Cardiac muscle cell (in vitro differentiated cells and primary cell): ENCODE data around the gene GNPDA2. TPM values are rescaled to one million over a fixed set of nuclear protein-coding genes. Genes with fewer than 3 reads are reported as not detected.

Experiments used
- DNase-seq, 2 donors: peaks; one replicate each; pipeline versions ENCODE4 v3.0.0 to v3.0.0-alpha.2; 2010 to 2017; ENCODE audit warnings: low read depth in 1 of 2, low spot score in 1 of 2
- H3K27ac ChIP-seq: fragments of 200-600 bp; sonication (generic); 2 replicates; pipeline ENCODE4 v1.5.1; 2016
- H3K27me3 ChIP-seq: fragments of 200-600 bp; sonication (generic); 2 replicates; pipeline ENCODE4 v1.6.0; 2016; ENCODE audit warnings: control low read depth
- H3K36me3 ChIP-seq: fragments of 200-600 bp; sonication (generic); 2 replicates; pipeline ENCODE4 v1.5.1; 2016; ENCODE audit warnings: control low read depth
- H3K4me1 ChIP-seq: fragments of 200-600 bp; sonication (generic); 2 replicates; pipeline ENCODE4 v1.8.1; 2017; ENCODE audit warnings: low read depth, mild to moderate bottlenecking, mixed run types
- H3K4me3 ChIP-seq: fragments of 200-600 bp; sonication (generic); 2 replicates; pipeline ENCODE4 v1.5.1; 2016; ENCODE audit warnings: mild to moderate bottlenecking
- H3K9me3 ChIP-seq: fragments of 200-600 bp; sonication (generic); 2 replicates; pipeline ENCODE4 v1.5.1; 2017; ENCODE audit warnings: low read depth, mild to moderate bottlenecking, control low read depth
- CTCF ChIP-seq: IDR thresholded peaks from 2 replicates; pipeline ENCODE4 v1.5.1; 2012; ENCODE audit warnings: low read depth, mild to moderate bottlenecking, low read length
- polyA plus RNA-seq: library from polyadenylated mRNA; unstranded; fragments of >200 nt; fragmentation: Nextera tagmentation; extraction: Ambion mirVana; gene quantifications from 2 replicates; pipeline ENCODE4 v1.2.1, GENCODE V29; 2016
- total RNA-seq: library from RNA; depleted of rRNA; stranded (reverse); fragments of >200 nt; gene quantifications from 2 replicates; pipeline ENCODE4 v1.2.3, GENCODE V29; 2016

The GNPDA2 gene
- total and polyA plus RNA-seq, 2 experiments from 2014 or later: 10.0 to 17.3 TPM

GRCh38 chr4:44720371-44720770 is 6.0 kb downstream of the GNPDA2 start:
- Histone ChIP-seq H3K36me3 (no peaks in the 10 kb centered on the region), H3K27ac (no peak overlapping the region), H3K4me3 (no peak overlapping the region), H3K27me3 (no peaks in the 10 kb centered on the region), H3K9me3 (no peaks in the 10 kb centered on the region), H3K4me1 (peaks cover 9% of the 10 kb centered on the region)
- no peak for TF ChIP-seq CTCF
- DNase-seq: no peak

- no peak for TF ChIP-seq CTCF
- H3K27me3 ChIP-seq: no peaks in the 10 kb centered on the region
- no peaks in the 10 kb centered on the region for H3K9me3 ChIP-seq
- no peak overlapping the region for H3K4me3 ChIP-seq
- DNase-seq: no peak
- H3K4me1 ChIP-seq: no peaks in the 10 kb centered on the region
- no peaks in the 10 kb centered on the region for H3K36me3 ChIP-seq
- H3K27ac ChIP-seq: no peak overlapping the region
These were observed 9.8 kb downstream of the GNPDA2 start for GRCh38 chr4:44716597-44716996.

GRCh38 chr4:44713125-44713524 is 13.2 kb downstream of the GNPDA2 start:
- Histone ChIP-seq H3K4me1 (no peaks in the 10 kb centered on the region), H3K27ac (no peak overlapping the region), H3K4me3 (no peak overlapping the region), H3K36me3 (no peaks in the 10 kb centered on the region), H3K27me3 (no peaks in the 10 kb centered on the region), H3K9me3 (no peaks in the 10 kb centered on the region)
- TF ChIP-seq CTCF: no peak
- DNase-seq: no peak

DNA sequence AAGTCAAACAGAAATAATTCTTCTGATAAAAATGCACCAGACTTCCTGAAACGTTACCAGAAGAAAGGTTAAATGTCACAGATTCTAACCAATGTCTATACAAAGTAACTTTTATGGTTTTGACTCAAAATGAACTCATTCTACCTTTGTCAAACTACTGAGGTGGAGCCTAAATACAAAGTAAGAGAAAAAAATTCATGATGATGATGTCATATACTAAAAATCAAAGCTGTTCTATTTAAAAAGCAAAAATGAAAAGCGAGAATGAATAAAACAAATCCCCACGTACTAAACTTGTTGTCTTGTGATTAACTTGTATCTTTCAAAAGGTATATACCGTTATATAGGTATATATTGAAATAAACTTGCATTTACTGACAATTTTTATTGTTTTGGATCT is 21.7 kb downstream of the GNPDA2 start:
- Histone ChIP-seq H3K4me3 (no peak overlapping the region), H3K9me3 (no peaks in the 10 kb centered on the region), H3K27ac (no peak overlapping the region), H3K27me3 (no peaks in the 10 kb centered on the region), H3K4me1 (peaks cover 4% of the 10 kb centered on the region), H3K36me3 (peaks cover 15% of the 10 kb centered on the region)
- no peak for TF ChIP-seq CTCF
- no peak for DNase-seq

- Histone ChIP-seq H3K27ac (no peak overlapping the region), H3K4me3 (no peak overlapping the region), H3K4me1 (peaks cover 4% of the 10 kb centered on the region), H3K27me3 (no peaks in the 10 kb centered on the region), H3K36me3 (peaks cover 44% of the 10 kb centered on the region), H3K9me3 (no peaks in the 10 kb centered on the region)
- DNase-seq: no peak
- no peak for TF ChIP-seq CTCF
These were observed 25.3 kb downstream of the GNPDA2 start for GRCh38 chr4:44701037-44701436.

- no peaks in the 10 kb centered on the region for H3K27me3 ChIP-seq
- H3K27ac ChIP-seq: no peak overlapping the region
- no peak for DNase-seq
- no peak for TF ChIP-seq CTCF
- H3K4me1 ChIP-seq: peaks cover 4% of the 10 kb centered on the region
- no peak overlapping the region for H3K4me3 ChIP-seq
- no peaks in the 10 kb centered on the region for H3K9me3 ChIP-seq
- H3K36me3 ChIP-seq: peaks cover 50% of the 10 kb centered on the region
These were observed 25.9 kb downstream of the GNPDA2 start for GRCh38 chr4:44700427-44700826.
